ENCODE measurements around the gene AGAP1.

AGAP1 gene

DNA sequence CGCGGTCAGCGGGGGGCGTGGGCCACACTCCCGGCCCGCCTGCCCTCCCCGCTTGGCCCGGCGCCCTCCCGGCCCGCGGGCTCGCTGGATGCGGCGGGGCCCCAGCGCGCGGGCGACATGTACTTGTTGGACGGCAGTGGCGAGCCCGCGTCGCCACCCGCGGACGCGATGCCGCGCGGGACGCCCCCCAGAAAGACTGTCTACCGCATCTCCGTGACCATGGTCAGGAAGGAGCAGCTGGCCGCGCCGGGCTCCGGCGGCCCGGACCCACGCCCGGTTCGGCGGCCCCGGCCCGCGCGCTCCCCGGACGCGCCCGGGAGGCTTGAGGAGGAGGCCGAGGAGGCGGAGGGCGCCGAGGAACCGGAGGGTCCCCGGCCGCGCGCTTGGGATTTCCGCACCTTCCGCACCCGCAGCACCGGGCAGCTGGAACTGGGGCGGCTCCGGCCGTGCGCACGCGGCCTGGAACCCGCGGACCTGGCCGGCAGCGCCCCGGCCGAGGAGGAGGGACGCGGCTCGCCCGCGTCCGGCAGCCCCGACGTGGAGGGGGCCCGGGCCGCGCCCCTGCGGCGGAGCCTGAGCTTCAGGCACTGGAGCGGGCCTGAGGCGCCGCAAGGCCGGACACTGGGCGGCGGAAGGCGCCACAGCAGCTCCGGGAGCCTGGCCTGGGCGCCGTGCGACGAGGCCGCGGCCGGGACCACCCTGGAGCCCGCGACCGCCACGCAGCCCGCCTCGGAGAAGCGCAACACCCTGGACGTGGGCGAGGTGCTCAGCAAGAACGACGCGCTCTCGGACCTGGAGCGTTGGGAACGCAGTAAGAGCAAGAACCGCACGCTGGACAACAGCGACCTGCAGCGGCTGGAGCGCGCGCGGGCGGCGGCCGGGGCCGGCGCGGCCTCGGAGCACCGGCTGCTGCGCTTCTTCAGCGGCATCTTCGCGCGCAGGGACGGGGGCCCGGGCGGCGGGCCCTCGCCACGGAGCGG is 176.4 kb downstream of the AGAP1 start:
- FAIRE-seq, result no peak

DNA sequence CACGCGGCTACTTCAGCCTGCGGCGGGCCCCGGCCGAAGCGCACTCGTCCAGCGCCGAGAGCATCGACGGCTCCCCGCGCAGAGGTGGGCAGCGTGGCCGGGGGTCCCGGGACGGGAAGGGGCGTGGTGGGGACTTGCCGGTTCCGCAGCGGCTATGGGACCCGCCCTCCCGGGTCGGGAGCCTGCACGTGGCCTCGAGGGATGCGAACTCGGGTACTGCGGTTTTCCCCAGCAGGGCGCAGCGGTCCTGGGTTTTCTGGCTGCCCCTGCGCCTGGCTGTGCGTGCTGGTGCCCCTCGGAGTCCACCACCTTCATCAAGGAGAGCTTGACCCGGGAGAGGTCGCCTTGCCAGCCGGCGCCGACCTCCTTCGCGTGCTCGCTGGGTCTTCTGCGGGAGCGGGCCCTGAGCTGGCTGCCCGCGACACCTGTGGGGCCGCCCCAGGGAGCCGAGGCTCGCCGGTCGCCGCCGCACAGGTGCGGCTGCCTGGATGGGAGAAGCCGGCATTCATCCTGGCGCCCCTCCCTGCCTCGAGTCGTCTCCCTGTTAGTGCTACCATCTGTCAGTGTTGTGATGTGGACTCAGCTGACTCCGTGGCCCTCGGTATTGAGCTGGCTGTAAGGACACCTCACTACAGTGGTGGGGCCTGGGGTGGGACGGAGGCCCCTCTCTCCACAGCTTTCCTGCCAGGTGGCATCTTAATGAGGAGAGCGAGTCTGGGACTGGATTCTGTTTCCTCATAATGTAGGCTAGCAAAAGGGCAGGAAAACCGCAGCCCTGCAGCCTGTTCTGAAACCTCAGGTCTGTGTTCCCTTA is 177.3 kb downstream of the AGAP1 start:
- FAIRE-seq, result no peak

DNA sequence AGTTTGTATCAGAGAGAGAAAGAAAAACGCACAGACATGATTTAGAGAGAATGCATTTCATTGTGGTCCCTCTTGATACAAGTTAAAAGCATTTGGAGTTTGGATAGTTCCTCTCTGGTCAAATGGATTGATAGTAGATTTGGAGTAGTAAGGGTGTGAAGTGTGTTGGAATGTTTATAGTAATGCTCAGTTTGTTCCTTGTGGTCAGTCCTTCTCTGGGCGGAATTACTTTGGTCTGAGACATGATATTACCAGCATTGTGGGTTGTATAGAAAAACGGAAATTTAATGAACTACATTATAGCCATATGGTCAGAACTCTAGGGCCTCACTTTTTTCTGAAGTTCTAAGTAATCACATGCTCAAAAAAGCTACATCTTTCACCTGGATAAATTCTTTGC is 178.9 kb downstream of the AGAP1 start:
- no peak for FAIRE-seq

DNA sequence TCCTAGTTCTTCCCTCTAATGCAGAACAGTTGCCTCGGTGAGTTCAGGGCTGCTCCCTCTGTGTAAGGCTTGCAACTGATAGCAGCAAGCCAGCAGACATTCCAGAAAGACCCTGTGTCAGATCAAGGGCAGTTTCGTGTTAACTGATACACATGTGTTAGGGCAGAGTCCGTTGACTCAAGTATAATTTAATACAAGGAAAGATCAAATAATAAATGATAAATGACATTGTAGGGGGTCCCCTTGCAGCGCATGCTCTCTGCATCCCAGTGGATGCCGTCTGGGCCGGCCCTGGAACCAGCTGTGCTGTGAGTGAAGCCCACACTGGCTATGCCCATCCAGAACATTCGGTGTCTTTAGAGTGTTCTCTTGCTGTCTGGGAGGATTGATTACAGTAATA is 180.3 kb downstream of the AGAP1 start:
- no peak for FAIRE-seq

DNA sequence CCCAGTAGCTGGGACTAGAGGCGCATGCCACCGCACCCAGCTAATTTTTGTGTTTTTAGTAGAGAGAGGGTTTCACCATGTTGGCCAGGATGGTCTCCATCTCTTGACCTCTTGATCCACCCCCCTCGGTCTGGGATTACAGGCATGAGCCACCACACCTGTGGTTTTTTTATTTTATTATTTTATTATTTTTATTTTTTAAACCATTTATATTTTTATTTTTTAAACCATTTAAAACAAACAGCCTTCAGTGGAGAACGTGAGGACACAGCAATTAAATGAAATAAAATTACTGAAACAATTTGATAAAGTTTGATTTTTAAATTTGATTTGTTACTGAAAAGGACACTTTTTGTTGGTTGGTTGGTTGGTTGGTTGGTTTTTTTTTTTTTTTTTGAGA is 181.0 kb downstream of the AGAP1 start:
- FAIRE-seq, result no peak

DNA sequence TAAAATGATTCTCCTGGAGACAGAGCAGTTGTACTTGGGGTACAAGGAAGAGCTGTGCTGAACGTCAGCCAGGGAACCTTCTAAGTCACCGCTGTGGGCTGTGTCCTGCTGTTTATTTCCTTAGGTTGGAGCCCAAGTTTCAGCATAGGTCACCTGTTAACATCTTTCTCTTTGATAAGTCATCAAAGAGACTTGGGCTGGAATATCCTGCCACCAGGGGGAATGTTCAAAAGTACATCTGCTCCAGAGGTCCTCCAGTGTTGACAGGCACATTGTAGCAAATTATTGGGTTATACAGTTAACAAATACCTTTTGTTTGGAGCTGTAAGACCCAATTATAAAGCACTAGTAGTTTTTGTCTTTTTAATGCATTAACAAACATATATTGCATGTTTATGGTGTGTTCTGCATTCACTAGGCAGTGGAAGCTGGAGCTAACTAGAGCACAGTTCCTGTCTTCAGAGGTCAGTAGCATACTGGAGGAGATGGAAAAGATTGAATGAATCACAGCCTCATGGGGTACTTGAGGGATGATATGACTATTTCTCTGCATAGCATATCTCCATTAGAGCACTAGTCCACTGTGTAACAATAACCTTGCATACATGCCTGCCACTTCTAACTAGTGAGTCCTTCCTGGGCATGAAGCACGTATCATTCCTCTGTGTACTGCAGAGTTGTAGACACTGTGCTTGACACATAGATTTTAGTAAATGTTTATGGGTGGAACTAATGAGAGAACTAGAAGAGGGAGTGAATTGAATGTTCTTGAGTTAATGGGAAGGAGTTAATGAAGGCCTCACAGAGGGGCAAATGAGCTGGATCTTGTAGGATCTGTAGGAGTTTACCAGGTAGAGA is 182.1 kb downstream of the AGAP1 start:
- no peak for FAIRE-seq

DNA sequence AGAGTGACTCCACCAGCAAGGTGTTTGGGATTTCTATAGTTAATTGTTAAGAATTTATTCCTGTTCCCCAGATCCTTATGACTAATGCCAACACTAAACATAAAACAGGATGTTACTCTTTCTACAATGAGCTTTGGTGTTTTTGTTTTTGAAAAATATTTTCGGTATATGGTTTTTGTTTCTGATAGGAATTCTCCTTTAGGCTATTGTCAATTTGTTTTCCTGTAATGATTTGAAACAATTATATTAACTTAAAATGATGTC is 182.6 kb downstream of the AGAP1 start:
- FAIRE-seq, result no peak

DNA sequence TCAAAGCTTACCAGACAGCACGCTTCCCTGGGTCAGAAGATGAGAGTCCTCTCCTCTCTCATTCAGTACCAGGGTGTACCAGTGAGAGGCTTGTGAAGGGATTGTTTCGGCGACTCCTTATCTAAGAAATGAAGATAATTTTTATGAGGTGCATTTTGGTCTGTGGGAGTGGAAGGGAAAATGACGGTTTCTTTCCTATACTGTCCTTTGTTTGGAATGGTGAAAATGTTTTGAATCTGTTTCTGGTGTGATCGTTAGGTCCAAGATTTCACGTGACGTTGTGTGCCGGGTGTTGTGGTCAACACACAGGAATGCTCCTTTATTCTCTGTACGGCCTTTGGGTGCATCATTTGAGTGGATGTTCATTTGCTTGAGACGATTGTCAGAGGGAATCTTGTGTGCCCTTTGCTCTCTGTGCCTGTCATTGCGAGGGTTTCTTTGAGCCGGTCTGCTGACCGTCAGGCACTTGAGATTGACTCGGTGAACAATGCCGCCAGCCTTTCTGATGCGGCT is 183.5 kb downstream of the AGAP1 start:
- no peak for FAIRE-seq

DNA sequence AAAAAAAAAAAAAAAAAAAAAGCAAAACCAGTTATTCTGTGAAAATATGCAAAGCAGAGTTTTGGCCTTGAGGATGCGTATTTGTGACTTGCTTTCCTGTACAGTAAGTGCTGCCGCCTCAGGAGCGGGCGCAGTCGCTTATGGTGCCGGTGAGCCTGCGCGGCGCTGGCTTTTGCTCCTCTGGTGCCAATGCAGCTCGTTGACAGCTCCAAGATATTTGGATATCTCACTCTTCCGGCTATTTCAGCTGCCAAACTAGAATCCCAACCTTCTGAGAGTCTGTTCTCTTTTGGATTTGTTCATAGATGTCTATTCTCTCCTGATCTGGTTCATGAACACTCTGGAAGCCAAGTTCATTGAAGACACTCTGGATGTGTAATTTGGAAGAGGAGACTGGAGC is 184.1 kb downstream of the AGAP1 start:
- no peak for FAIRE-seq

DNA sequence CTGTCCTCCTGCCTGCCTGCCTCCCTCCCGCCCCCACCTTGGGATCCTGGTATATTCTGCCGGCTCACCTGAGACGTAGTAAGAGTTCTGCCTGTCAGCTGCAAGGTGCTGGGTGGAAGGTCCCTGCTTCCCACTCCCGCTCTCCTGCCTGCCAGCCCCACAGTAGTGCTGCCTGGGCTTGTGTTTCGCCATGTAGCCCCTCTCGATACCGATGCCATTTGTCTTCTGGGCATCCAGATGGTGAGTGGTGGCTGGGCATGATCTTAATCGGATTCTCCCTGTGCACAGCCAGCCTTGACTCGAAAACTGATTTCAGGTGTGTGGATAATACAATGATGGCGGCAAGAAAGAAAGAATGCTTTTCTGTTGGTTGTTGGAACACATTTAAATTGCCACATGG is 184.9 kb downstream of the AGAP1 start:
- no peak for FAIRE-seq

DNA sequence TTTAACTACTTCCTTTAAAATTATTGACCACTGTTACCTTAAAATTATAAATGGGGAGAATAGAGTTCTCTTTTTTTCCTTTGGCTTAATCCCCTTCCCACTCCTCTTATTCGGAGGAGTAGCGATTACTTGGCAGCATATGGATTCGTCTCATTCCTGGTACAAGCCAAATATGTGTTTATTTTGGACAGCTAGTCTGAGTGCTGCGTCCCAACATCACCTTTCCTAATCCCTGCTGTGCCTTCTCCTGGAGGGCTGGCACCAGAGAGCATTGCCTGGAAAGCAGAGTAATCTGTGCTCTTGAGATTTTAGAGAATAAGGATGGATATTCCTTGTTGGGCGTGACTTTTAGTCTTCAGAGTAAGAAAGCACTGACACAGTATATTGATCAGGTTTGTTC is 185.6 kb downstream of the AGAP1 start:
- FAIRE-seq, result no peak

DNA sequence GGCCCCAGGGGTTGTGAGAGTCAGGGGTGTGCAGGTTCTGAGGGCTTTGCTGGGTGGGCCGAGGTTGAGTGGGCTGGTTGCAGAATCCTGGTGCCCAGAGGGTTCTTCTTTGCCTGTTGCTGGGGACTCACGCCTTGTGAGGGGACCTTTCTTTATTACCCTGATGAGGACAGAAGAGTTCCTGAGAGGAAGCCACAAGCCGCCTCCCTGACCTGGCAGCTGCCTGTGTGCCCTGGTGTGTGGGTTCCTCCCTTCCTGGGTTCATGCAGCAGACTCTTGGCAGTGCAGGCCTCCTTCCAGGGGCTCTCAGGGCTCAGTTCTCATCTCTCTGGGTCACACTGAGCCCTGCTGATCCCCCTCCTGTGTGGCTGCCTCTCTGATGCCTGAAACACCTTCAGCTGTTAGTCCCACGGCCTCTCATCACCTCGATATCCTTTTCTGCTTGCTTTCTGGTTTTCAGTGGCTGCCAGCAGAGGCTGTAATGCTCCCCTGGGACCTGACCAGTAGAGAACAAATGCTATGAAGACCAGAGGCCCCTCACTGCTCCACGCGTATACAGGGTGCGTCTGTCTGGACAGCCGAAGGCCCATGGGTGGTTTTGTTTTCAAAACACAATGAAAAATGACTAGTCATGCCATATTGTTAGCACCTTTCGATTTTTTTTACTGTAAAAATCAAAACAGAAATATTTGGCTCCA is 191.3 kb downstream of the AGAP1 start:
- no peak for FAIRE-seq

DNA sequence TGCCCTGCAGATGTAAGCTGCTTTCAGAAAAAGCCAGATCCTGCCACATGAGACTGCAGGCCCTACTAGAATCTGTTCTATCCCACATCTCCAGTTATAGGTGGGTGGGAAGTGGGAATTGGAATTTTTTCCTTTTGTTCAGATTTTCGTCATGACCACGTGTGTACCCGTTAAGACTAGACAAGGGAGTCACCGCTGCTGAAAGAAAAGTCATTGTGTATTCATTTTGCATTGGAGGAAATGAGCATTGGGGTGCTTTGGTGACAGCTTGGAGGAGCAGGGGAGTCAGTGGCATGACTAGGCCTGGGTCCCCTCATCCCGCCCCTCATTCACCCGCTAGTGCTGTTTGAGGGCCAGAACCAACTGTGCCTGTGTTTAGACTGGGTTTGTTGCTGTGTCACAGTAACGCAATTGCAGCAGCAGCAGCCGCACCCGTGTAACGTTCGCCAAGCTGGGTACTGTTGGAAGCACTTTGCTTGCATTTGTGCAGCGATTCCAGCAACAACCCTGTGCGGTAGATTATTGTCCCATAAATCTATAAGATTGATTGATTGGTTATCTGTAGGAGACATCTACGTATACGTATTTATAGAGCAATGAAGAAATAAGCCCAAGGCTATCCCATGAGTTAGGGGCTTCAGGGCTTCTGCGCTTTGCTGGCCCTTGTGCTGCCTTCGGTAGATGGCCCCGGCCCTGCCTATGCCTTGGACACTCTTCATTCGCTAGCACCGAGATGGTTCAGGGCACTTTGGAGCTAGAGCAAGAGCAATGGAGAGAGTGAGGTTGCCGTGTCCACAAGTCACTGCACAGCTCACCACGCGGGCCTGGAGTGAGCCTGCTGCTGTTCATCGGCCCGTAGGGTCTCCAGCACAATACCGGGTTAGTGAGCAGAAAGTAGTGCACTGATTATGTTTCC is 194.9 kb downstream of the AGAP1 start:
- FAIRE-seq, result no peak

DNA sequence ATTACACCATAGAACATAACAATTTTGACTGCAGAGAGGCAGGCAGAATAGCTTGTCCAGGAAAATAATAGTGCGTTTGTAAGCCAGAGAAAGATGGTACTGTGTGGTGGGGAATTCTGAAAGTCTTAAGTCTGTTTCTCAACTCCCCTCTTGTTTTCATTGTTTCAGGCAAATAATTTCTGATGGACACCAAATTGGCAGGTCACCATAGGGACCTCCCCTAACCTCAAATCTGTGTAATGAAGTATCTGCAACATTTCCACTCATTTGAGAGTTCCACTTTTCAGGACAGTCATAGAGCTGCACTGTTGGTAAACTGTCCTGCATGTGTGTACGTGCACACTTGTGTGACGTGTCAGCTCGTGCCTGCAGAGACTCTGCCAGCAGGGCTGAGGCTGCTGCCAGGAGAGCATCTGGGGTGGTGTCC is 195.6 kb downstream of the AGAP1 start:
- FAIRE-seq, result no peak

DNA sequence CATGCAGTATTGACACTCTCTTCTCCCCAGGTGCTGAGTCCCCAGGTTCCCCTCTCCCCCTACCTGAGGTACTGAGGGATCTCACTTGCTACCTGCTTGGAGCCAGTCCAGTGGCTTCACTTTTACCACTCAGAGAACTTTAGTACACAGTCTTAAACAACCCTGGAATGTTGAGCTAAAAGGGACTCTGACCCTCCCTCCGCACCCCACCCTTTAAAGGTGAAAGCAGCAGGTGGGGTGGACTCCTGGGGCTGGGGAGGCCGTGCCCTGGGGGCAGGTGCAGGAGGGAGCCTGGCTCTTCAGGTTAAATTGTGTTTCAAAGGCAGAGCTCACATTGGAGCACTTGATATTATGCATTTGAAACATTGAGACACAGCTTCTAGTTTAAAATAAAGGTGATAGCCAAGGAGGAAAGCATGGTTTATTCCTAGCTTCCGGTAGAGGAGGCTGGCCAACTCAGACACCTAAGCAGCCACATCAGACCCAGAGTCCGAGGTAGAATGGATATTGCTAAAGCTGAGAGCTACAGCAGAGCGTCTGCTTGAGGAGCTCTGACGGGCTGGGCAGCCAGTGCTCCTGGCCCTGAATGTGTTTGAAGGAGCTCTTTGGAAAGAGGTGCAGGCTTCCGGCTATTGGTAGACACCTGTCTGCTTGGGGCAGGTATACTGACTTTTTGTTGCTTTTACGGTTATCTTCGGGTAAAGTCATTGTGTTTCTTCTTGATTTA is 196.4 kb downstream of the AGAP1 start:
- no peak for FAIRE-seq

DNA sequence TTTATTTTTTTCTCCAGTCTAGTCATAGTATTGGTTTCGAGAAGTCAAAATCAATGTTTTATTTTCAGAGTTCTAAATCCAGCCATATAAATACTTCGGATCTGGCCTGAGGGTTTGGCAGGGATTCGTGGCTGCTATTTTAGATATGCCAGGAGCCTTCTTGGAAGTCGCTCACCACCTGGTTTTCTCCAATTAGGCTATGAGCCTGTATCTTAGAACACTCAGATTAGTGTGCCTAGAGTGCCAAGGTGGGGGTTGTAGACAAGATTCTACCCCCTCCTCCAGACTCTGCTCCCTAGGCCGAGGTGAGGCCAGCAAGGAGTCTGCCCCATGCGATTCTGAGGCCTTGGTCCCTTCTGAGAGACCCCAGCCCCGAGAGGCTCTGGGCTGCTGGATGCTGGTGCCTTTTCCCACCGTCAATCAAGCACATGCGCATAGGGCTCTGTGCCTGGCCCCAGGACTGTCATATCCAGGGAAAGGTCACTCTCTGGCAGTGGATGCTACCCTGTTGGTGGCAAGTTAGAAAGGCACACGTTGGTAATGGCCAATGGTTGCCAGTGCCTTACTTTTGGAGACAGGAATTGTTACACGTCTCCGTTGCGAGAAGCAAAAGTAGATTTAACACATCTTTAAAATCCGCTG is 197.1 kb downstream of the AGAP1 start:
- no peak for FAIRE-seq

DNA sequence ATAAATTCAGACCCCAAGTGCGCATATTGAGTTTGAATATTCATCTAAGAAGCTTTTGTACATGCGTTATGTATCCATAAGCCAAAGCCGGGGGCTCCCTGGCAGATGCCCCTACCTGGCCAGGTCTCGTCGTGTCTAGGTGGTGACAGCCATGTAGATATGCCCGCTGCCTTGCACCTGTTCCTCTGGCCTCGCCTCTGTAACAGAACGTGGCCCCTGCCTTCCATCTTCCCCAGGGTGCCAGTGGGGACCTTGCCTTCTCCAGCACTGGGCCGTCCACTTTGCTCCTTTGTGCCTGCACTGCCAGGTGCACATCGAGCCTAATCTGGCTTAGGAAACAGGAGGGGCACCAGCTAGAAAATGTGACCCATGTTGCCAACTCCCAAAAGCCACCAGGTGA is 198.2 kb downstream of the AGAP1 start:
- no peak for FAIRE-seq

DNA sequence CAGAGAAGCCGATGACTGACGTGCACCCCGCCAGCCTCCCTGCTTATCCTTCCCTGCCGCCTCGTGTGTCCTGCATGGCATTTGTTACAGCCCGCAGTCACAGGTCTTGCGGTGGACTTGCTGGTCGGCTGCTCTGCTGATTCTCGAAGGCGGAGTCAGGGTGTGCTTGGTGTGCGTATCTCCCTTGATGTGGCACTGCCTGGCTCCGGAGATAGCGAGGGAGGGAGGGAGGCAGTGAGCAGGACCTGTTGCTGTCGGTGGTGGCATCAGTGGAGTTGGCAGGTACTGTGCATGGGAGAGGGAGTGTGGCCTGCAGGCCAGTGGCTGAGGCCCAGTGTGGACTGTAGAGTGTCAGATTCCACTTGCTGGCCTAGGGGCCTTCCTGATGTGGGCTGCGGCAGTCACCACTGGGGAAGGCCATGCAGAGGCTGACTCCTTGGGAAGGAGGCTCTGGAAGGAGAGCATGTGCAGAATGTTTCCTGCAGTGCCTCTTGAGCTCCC is 198.9 kb downstream of the AGAP1 start:
- FAIRE-seq, result no peak

DNA sequence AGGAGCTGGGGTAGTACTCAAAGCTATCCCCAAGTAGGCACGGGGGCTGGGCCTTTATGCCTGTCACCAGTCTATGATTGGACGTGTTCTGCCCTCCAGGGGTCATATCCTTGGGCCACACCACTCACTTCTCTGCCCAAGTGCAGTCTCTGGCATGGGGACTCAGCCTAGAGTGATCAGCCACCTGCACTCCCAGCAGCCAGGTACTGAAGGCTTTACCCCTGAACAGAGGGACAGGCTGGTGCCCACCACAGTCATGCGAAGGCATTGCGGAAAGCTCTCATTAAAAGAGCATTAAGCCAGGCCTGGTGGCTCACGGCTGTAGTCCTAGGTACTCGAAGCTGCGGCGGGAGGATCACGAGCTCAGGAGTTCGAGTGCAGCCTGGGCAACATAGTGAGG is 199.4 kb downstream of the AGAP1 start:
- no peak for FAIRE-seq

All from TTC549 (cell line).